Stimulated activated naive CD8-positive, alpha-beta T cell treated with anti-CD3 and anti-CD28 coated beads, Interleukin-15, Interleukin-2, amounts not matched to agents 100 U/mL and 50 U/mL, for 24 hours (primary cell): ENCODE data around the gene TRAF1.

Source experiments
- ATAC-seq: fragments of 150-1000 bp; cut with Tn5 transposase; one replicate; pipeline ENCODE4 v1.10.0; 2021
- DNase-seq: peaks from one replicate; pipeline ENCODE4 v3.0.0; 2021

TRAF1 gene

DNA sequence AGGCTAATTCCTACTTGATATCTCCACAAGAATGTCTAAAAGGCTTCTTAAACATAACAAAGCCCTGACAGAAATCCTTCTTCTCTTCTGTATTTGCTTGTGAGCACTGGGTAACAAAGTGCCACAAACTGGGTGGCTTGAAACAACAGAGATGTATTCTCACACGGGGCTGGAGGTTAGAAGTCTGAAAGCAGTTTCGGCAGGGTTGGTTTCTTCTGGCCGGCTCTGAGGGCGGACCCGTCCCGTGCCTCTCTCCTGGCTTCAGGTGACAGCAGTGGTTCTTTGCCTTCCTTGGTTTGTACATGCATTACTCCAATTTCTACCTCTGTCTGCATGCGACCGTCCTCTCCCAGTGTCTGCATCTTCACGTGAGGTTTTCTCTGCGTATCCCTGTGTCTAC, 14.0 kb upstream of the TRAF1 start:
- DNase-seq, result no peak
- no peak for ATAC-seq

DNA sequence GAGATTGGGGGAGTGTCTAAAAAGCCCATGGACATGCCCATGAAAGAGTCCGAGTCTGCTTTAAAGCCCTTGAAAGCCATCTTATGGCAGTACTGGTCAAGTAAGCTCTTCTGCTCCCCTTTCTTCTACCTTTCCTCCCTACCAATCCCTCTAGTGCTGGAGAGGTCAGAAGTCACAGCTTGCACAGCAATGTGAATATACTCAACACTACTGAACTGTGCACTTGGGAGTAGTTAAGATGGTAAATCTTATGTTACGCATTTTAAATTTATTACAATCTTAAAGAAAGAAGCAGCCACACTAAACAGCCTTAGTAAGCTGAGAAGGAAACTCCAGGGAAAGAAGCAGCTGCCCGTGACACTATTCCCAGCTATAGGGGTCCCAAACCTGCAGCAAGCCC, 12.3 kb upstream of the TRAF1 start:
- DNase-seq (no peak), ATAC-seq (no peak)

DNA sequence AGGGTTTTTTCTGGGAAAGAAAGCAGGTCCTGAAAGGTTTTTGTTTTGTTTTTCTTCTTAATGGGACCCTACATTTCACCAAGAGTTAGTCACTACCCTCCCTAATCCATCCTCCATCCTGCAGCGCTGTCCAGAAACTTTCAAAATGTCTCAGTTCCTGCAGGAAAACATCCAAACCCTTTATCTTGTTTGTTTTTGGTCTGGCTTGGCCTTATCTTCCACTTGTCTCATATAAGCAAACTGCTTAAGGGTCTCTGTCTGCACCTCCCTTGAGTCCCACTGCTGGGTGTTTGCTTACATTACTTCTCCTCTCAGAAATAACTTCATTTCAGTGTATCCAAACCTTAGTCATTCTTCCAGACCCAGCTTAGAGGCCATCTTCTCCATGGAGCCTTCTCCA, 11.0 kb upstream of the TRAF1 start:
- no peak for DNase-seq
- ATAC-seq, result no peak

DNA sequence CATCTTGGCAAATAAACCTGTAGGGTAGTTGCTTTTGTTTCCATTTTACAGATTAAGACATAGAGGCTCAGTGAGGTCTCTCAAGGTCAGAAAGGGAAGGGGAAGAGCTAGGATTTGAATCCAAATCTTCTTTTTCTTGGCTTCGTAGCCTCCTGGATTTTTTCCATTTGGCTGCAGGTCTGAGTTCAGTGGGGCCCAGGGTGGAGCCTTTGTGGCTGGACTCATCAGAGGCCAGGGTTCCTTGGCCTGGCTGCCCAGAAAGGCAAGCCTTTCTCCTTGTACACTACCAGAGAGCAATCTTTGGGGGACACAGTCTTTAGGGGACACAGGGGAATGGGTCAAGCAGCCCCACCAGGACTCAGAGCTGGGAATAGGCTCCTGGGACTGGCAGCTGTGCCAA, 10.5 kb upstream of the TRAF1 start:
- ATAC-seq (no peak), DNase-seq (no peak)

DNA sequence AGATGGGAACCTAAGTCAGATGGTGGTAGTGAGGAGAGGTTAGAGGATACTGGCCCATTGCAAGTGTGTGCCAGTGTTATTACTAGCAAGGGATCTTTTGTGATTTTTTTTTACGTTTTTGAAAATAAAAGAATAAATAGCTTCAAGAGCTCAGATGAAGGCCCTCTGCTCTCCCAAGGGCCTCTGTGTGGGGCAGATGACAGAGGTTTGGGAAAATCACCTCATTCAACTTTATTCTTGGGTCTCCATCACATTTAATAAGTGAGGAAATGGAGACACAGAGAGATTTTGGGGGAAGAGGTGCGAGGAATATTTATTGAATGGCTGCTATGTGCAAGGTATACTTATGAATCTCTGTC, 10.1 kb upstream of the TRAF1 start:
- ATAC-seq (no peak), DNase-seq (no peak)

DNA sequence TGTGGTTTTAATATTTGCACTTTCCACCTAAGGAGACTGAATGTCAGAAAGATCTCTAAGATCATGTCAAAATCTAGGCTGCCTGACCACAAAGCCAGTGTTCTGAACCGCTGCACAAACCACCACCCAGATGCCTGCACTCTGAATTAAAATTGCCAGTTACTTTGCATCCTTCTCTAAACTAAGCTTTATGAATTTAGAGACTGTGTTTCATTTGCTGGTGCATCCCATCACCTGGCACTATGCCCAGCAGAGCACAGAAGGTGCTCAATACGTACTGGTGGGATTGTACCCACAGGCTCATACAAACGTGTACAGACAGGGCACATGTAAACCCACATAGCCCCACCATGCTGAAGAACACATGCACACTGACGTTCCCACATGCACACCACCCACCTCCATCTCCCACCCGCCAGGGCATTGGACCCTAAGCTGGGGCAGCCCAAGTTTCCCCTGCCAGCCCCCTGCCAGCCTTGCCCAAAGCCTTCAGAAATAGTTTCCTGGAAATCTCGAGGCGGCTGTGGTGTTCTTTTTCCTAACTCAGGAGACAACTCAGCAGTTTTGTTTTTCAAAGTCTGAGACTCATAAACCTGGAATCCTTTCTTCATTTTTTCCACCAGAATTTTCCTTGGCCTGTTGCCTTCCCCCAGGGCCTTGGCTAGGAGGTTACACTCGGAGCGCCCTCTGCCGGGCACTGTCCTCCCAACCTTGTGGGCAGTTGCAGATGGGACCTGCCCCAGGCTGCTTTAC, 9.6 kb upstream of the TRAF1 start:
- peak; percentile 70 for ATAC-seq
- DNase-seq, result peak; percentile 97

DNA sequence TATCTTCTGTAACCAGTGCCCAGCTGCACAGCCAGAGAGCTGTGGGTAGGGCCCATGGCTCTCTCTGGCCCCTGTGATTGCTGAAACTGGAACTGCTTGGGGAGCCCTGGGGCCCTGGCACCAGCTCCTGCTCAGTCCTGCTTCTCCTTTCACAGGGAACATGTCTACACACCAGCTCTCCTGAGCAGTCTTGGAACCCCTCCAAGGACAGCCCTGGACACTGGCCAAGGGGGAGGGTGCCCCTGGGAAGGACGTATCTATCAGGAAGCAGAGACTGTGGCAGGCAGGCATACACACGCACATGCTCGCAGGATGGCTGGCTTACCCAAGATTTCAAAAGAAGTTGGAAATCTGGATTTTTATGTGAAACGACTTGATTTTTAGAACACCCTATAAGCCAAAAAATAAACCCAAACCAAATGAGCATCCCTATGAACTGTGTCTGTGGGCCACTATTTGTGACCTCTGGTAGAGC, 8.8 kb upstream of the TRAF1 start:
- ATAC-seq, result no peak
- DNase-seq, result peak; percentile 38

DNA sequence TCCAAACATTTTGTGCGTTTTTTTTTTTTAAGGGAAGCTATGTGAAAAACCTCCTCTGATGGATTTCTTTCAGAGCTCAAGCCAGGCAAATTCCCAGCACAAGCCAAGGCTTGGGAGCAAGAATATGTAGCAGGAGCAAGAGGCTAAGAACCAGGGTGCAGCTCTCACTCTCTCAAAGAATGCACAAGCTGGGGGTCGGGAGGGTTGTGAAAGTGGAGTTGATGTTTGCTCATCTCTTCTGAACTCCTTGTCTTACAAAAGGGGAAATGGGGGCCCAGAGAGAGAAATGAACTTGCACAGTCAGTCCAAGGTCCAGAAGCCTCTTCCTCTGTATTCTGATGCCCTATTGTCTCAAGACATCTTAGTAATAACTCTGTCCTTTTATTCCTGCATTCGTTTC, 7.7 kb upstream of the TRAF1 start:
- DNase-seq, result no peak
- no peak for ATAC-seq

DNA sequence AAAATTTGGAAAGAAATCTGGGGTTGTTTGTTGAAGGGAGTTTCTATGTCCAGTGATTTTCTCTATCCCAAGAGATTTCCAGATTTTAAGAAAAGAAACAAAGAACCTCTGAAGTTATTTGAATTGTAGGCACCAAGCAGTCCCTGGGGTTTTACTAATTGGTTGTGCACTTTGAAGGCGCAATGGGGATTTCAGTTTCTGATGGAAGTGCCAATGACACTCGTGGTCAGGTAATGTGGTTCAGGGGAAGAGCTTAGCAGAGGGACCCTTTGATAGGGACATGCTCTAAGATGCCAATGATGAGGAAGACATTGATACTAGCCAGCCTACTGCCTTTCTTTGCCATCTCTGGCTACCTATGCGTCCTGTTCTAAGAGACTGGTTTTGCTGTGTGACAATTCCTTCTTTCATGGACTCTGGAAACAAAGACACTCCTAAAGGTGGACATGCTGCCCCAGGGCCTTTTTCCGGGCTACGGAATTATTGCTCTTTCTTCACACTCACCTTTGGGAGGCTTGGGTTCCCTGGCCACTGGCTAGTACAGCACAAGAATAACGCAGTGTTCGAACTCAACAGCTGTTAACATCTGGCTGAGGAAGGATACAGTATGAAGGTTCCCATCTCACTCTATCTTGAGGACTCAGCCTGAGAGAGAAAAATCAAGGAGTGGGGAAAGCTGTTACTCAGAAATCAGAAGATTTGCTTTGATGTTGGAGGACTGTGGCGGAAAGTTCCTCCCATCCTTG, 6.9 kb upstream of the TRAF1 start:
- ATAC-seq, result no peak
- DNase-seq, result no peak

DNA sequence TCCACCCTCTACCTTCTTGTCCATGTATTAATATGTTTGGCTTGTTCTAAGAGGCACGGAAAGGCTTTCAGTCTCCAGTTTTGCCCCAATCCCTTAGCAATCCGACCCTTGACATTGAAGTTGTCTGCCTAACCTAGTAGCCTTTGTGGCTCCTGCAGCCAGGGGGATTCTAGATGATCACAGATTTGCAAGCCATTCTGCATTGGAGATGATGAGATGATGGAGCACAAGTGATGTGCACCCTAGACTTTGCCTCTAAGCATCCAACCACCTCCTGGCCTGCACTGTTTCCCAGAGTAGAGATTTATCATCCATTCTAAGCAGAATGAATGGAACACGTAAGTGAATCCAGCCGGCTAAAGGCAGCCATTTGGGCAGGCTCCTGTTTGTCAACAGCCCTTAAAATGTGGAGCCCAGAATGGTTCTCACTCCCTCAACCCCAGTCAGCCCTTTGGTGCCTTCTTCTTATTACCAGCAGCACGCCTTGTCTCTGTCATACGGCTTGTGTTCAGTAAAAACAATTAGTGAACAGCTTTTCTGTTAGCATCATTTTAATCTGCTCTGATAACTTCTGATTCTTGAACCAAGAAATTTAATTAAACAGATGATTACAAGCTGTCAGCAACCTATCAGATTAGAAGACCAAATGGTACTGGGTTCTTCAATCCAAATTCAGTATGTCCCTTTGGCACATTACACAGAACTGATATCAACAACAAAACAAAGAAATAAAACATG, 5.7 kb upstream of the TRAF1 start:
- no peak for DNase-seq
- no peak for ATAC-seq

DNA sequence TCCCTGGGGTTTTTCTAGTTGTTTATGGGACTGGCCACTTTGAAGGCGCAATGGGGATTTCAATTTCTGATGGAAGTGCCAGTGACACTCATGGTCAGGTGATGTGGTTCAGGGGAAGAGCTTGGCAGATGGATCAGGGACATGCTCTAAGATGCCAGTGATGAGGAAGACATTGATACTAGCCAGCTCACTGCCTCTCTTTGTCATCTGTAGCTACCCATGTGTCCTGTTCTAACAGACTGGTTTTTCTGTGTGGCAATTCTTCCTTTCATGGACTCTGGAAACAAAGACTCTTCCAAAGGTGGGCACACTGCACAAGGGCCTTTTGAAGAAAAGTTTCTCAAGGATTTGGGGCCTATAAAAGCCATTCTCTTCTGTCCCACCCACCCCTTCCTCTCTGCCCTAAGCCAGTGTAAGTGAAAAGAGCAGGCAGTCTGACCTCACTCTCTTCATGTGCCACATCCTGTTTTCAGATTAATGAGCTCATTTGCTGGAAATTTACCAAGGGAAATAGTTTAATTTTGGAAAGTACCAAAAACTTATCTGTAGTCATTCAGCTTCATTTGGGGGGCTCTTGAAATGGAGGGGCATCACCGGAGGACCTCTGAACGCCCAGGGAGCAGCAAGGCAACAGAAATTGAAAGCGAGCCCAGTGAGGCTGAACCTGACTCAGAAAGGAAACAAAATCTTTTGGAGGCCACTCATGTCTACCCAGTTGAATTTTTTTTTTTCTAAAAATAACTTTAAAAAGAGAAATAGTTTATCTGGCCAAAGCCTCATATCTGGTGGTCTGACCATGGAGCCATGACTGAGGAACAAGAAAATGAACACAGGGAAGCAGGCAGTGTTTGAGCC, 4.9 kb upstream of the TRAF1 start:
- DNase-seq (peak; percentile 74), ATAC-seq (peak; percentile 62)

DNA sequence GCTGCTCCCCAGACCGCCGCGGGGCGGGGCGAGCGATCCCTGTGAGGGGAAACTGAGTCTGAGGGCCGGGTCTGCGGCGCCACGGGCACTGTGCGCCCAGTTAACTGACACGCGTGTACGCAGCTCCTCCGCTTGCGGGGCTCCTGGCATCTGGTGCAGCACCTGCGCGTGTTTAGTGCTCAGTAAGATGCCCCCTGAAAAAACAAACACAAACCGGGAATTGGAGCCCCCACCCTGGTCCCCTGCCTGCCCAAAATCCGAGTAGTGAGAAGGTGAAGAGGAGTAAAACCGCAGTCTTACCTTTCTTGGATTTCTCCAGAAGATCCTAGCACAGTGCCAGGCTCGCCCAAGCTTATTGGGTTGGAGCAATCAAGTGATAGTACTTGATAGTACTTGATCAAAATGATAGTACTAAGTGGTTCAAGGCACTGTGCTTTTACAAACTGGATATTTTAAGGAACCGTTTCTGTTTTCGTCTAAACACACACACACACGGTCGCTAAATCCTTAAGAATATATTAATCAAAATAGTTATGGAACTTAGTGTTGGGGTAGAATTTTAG, 2.7 kb upstream of the TRAF1 start:
- no peak for ATAC-seq
- DNase-seq, result no peak

DNA sequence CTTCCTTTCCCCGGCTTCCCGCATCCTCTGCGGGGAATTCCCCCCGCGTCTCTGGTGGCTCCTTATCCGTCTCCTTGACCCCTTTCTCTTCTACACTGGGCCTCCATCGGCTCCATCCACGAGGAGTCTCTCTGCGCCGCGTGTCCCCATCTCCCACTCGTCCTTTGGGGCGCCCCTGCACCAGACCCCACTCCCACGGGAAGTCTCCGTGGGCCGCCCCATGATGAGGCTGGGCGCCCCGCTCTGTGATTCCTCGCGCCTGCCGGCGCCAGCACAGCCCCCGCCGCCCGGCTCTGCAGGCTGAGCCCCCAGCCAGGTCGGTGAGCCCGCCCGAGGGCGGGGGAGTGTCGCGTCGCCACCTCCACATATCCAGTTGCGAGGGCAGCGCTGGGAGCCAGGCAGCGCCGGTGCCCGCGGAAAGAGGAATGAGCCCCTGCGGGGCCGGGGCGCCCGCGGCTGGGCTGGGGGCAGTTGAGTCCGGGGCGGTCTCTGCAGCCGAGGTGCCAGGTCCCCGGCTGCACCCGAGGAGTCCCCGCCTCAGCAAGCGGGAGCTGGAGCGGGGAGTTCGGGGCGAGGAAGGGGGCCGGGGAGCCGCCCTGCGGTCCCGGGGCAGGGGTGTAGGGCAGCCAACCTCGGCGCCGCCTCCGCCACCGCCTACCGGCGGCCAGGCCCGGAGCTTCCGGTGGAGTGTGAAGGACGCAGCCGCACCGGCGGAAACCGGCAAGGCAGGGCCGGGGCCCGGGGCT, 2.1 kb upstream of the TRAF1 start:
- DNase-seq, result peak; percentile 86
- peak; percentile 7 for ATAC-seq

DNA sequence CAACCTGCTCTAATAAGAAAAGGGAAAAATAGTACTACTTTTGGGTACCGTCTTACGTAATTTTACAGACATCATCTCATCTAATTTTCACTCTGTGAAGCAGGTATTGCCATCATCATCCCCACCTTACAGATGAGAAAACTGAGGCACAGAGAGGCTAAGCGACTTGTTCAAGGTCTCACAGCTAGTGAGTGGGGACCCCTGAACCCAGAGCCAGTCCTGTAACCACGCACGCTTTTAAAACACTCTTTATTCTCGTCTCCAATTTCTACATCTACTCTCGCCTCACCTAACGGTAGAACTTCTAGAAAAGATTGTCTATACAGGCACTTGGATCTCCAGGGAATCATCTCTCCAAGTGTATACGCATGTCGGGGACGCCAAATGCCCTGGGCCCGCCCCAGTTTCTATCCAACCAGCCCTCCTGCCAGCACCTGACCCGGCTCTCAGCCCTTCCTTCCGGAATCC, 1.5 kb upstream of the TRAF1 start:
- ATAC-seq, result no peak
- DNase-seq, result no peak

DNA sequence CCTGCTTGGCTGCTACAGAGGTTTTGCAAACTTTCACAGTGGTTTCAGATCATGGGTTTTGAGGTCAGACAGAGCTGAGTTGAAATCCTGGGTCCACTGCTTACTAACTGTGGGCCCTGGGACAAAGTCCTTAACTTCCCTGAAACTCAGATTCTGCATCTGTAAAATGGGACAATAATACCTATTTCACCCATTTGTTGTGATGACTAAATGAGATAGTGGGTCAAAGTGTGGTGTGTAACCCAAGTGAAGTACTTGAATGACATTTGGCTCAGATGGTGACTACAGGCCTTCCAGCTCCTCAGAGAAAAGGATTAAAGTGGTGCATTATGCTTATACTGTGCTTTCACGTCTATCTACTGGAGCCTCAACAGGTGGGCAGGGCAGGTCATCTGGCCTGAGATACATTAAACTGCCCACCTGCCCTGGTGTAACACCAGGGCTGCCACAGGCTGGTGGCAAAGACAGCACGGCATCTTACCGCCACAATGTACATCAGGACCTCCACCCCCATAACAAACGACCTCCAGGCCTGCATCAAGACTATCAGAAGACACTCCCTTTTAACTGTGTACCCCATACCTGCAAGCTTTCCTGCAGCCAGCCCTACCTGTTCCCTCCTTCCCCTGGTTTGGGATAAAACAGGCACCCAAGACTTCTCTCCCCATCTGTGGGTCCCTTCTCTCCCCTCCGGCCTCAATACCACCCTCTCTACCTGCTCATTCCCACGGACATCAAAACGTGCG, 846 bp upstream of the TRAF1 start:
- no peak for DNase-seq
- peak; percentile 15 for ATAC-seq

DNA sequence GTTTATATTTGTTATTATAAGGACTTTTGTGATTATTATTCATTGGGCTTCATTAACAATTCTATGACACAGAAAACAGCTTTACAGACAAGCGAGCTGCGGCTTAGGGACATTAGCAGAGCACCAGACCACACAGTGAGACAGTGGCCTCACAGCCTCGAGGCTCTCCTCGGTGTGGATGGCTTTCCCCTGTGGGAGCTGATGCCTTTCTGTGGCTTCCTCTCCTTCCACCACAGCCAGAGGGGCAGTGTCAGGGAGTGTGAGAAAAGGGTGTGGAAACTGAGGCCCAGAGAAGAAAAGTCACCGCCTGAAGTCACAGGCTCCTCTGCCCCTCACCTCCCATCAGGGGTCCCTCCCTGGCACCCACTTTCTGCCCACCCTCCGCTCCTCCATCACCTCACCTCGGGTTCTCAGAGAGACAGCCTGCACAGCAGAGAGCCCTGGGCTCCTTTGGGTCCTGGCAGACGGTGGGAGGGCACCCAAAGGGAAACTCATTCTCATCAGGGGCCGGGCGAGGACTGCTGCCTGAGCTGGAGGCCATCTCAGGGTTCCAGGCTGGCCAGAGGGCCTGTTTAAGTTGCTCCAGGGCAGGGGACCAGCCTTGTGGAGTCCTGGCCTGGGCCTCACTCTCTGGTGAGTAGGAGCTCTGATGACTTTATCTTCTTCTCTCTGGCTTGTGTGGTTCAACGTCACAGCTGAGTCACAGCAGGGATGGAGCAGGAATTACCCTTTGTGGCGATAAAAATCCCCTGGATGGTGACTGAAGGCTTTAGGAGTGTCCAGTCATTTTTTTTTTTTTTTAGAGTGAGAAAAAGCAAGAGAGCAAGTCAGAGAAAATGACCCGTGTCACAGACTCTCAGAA, 830 bp downstream of the TRAF1 start:
- DNase-seq (peak; percentile 87), ATAC-seq (peak; percentile 73)

DNA sequence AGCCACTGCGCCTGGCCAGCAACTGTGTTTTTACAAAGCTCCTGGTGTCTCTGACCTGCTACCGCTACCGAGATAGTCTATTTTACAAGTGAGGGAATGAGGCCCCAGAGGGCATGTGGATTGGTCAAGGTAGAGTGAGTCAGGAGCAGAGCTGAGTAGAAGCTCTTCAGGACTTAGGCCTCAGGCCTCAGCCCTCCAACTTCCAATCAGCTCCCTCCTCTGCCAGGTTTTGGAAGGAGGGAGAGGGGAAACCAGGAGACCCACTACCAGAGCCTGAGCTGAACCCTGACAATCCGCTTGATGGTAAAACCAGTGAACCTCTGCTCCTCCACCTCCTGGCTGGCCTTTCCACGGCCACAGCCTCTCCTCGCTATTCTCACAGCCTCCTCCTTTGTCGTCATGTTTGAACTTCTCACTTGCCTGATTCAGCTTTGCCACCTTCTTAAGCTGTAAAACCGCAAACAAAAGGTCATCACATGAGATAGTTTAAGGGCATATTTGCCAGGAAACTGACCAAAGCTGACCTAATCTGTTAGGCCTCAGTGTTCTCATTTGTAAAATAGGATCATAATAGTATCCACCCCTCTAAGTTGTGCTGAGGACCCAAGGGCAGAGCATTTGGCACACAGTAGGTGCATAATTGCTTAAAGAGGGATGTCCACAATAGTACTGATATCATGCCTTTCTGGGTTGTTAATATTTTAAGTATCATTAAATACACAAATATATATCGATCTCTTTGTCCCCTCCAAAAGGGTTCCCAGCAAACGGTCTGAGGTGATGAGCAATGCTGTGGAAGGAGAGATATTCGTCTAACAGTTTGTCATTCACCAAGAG, 1.7 kb downstream of the TRAF1 start:
- DNase-seq, result peak; percentile 57
- ATAC-seq, result peak; percentile 5

DNA sequence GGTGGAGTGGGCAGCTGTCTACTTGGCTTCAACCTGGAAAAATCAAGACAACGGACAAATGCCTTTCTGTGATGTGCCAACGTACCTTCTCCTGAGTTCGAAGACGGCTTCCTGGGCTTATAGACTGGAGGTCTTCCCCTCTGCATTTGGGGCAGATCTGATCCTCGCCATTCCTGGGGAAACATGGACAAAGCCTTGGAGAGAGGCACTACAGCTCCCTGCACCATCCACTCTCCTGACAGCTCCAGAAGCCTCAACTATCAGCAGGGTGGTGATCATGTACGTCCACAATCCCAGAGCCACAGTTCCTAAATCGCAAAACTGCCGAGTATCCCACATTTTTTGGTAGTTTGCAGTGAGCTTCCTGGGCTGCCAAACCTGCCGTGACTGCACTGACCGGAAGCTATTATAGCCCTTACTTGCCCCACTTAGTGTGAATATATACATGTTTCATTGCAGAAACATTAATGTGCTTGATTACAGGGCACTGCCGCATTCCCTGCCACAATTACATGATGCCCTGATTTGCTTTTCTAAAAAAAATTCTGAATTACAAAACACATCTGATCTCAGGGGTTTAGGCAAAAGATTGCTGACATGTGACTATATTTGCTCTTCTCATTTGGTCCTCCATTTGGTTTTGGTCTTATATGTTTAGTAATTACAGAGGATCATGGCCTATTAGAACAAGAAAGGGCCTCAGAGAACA, 2.8 kb downstream of the TRAF1 start:
- DNase-seq, result no peak
- ATAC-seq, result no peak
